ENCODE results near the gene MAP3K13.
"Not testable (repeated sequence)": the region's sequence is repeated elsewhere in the genome, so short reads cannot be mapped to it uniquely, and the experiment has no call there.

The MAP3K13 gene

GRCh38 chr3:185340751-185341150 is 22.2 kb upstream of the MAP3K13 start:
- no peak for DNase-seq (ENCODE audit: extremely low read depth in 1 of 2, low read depth in 1 of 2)

GRCh38 chr3:185341616-185342458 is 21.1 kb upstream of the MAP3K13 start:
- no peak for DNase-seq (ENCODE audit: extremely low read depth in 1 of 2, low read depth in 1 of 2)

GRCh38 chr3:185342459-185343174 is 20.3 kb upstream of the MAP3K13 start:
- DNase-seq (ENCODE audit: extremely low read depth in 1 of 2, low read depth in 1 of 2): no peak

DNA sequence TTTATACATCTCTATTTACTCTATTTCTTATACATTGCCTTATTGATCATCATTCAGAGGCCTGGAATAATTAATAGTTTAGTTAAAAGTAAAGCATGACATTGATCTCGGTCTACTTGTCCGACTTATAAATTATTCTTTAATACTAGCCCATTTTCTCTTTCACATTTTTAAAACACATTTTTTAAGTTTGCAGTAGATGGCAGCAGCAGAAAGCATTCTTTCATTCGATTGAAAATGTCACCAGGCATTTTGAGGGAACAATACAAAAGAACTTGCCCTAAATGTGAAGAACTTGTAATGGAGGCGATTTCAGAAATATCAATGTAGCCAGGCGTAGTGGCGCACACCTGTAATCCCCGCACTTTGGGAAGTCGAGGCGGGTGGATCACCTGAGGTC is 15.5 kb upstream of the MAP3K13 start:
- DNase-seq (ENCODE audit: extremely low read depth in 1 of 2, low read depth in 1 of 2): no peak

GRCh38 chr3:185350841-185351240 is 12.1 kb upstream of the MAP3K13 start:
- DNase-seq (ENCODE audit: extremely low read depth in 1 of 2, low read depth in 1 of 2): no peak

GRCh38 chr3:185351396-185351795 is 11.5 kb upstream of the MAP3K13 start:
- no peak for DNase-seq (ENCODE audit: extremely low read depth in 1 of 2, low read depth in 1 of 2)

DNA sequence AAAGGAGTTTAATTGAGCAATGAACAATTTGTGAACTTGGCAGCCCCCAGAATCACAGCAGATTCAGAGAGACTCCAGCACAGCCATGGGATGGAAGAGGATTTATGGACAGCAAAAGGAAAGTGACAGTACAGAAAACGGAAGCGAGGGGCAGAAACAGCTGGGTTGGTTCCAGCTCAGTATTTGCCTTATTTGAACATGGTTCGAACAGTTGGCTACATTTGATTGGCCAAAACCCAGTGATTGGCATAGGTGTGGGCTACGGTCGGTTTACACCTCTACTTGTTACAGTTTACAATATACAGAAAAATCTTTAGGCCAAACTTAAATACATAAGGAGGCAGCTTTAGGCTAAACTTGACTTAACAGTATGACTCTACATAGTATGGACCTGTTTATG is 9.7 kb upstream of the MAP3K13 start:
- DNase-seq (ENCODE audit: extremely low read depth in 1 of 2, low read depth in 1 of 2): no peak

GRCh38 chr3:185353823-185354614 is 8.9 kb upstream of the MAP3K13 start:
- peak in 1 of 2 donors; percentile 35 for DNase-seq (ENCODE audit: extremely low read depth in 1 of 2, low read depth in 1 of 2)

DNA sequence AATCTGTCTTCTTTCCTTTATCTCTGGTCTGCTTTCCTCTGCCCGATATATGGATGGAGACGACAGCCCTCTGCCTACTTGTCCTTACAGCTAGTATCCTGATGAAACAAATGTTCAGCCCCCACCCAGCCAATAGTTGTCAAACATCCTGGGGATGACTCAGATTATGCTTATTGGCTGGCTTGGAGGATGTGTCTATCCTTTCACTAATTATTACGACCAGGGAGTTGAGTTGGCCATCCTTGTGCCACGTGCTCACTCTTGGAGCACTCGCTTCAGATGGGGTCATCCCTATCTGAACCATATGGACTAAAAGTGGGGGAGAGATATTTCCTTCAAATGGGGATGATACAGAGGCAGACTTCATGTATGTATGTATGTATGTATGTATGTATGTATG is 6.4 kb upstream of the MAP3K13 start:
- no peak for DNase-seq (ENCODE audit: extremely low read depth in 1 of 2, low read depth in 1 of 2)

DNA sequence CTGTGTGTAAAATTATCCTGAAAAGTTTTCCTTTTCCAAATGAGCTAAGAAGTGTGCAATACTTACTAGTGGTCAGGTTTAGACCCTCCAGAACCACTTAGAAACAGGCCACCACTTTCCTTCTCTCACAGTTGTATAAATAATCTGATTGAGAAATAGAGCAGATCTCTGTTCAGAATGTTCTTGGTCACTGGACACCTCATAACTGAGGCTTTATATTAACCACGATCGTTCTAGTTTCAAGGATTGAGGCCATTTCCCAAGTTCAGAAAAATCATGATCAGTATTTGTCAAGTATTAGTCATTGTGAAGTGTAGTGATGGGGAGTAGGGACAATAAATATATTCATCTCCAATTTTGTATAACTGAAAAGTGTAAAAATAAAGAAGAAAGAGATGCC is 1.0 kb upstream of the MAP3K13 start:
- DNase-seq (ENCODE audit: extremely low read depth in 1 of 2, low read depth in 1 of 2): no peak

GRCh38 chr3:185363662-185364203 is 797 bp downstream of the MAP3K13 start:
- DNase-seq (ENCODE audit: extremely low read depth in 1 of 2, low read depth in 1 of 2): no peak

GRCh38 chr3:185365291-185366073 is 2.5 kb downstream of the MAP3K13 start:
- no peak for DNase-seq (ENCODE audit: extremely low read depth in 1 of 2, low read depth in 1 of 2)

DNA sequence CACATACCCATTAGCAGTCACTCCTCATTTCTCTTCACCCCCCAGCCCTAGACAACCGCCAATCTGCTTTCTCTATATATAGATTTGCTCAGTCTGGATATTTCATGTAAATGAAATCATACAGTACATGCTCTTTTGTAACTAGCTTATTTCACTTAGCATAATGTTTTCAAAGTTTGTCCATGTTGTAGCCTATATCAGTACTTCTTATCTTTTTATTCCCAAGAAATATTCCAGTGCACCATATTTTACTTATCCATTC is 3.1 kb downstream of the MAP3K13 start:
- DNase-seq (ENCODE audit: extremely low read depth in 1 of 2, low read depth in 1 of 2): no peak

DNA sequence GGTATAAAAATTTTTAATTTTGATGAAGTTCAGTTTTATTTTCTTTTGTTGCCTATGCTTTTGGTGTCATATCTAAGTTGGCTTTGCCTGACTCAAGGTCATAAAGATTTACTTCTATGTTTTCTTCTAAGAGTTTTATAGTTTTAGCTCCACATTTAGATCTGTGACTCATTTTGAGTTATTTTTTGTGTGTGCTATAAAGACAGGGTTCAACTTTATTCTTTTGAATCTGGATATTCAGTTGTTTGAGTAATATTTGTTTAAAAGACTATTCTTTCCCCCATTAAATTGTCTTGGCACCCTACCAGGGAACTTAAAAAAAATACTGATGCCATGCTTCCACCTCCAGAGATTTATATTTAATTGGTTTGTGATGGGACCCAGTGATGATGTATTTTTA is 4.0 kb downstream of the MAP3K13 start:
- no peak for DNase-seq (ENCODE audit: extremely low read depth in 1 of 2, low read depth in 1 of 2)

DNA sequence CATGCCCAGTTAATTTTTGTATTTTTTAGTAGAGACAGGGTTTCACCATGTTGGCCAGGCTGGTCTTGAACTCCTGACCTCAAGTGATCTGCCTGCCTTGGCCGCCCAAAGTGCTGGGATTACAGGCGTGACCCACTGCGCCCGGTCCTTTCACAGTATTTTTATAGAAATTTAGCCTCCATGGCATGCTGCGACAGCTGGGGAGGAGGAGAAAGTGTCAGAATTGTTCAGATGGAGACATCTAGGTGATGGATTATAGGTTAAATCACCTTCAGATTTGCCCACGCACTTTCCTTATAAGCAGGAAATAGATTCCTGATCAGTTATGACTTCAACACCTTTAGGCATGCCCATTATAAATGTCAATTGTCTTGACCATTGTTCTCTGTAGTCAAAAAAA is 7.4 kb downstream of the MAP3K13 start:
- not testable (repeated sequence) for DNase-seq (ENCODE audit: extremely low read depth in 1 of 2, low read depth in 1 of 2)

DNA sequence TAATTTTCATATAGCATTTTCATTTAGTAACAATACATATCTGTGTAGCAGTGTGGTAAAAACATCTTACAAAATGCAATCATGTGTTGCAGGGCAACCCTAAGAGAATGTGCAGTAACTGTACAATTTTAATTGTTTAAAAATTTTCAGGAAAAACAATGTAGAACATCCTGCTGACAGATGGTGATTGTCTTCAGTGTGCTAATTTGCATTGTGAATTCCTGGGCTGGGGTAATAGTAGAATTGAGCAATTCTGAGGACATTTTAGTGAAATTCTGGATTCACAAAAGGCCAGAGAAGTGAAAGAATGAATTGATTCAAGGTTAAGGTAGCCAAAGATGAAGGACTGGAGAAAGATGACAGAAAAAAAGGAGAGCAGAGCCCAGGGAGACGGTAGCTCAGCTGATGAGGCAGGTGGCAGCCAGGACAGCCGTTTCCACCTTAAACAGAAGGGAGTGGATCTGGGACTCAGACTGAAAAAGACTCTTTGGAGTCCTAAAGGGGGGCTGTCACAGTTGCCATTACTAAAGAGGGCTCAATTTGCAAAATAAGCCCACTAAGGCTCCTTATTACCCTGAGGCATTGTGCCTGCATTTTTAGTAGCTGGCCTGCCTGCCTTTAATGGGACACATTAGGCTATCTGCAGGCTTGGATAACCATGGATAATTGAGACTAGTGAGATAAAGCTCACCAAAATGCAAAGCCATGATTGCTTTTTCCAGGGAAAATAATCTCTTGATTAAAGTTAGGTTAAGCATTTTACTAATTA is 8.6 kb downstream of the MAP3K13 start:
- no peak for DNase-seq (ENCODE audit: extremely low read depth in 1 of 2, low read depth in 1 of 2)

- DNase-seq (ENCODE audit: extremely low read depth in 1 of 2, low read depth in 1 of 2): no peak
Observed at GRCh38 chr3:185381320-185382058, 18.6 kb downstream of the MAP3K13 start.

DNA sequence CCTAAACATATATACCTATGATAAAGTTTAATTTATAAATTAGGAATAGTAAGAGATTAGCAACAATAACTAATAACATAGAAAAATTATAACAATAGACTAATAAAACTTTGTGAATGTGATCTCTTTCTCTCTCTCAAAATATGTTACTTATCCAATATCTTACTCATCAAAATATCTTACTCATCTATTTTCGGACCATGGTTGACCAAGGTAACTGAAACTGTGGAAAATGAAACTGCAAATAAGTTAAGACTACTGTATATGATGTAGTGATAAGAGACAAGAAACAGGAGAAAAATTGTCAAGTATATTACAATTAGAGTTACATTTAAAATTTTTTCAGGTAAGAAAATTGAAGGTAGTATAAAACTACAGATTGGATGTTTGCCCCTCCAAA is 19.2 kb downstream of the MAP3K13 start:
- no peak for DNase-seq (ENCODE audit: extremely low read depth in 1 of 2, low read depth in 1 of 2)

GRCh38 chr3:185386515-185386914 is 23.6 kb downstream of the MAP3K13 start:
- not testable (repeated sequence) for DNase-seq (ENCODE audit: extremely low read depth in 1 of 2, low read depth in 1 of 2)
